Prostate gland (tissue), 2 donors: ENCODE measurements around the gene RPL3.

Experiments
- CTCF ChIP-seq, 4 experiments: fragments of 200-600 bp in 2 of 4; fragments of 450-650 bp in 2 of 4; sonication (generic) in 2 of 4; IDR thresholded peaks; 1 replicate in 3 of 4; 2 replicates in 1 of 4; pipeline ENCODE4 v1.5.1; 2016 to 2019; ENCODE audit warnings: antibody characterized with exemption in 4 of 4, mild to moderate bottlenecking in 2 of 4, moderate library complexity in 2 of 4
- POLR2A ChIP-seq: fragments of 450-650 bp; IDR thresholded peaks from one replicate; pipeline ENCODE4 v1.6.1; 2016; ENCODE audit warnings: antibody characterized with exemption, mild to moderate bottlenecking
- POLR2AphosphoS5 ChIP-seq: sonication (generic); formaldehyde crosslinking; IDR thresholded peaks from one replicate; pipeline ENCODE4 v1.6.1; 2017; ENCODE audit warnings: antibody characterized with exemption

- no peak for TF ChIP-seq CTCF (IDR thresholded peaks at IDR 0.05)
- no peak for TF ChIP-seq POLR2AphosphoS5
- TF ChIP-seq POLR2A = no peak
Measured at GRCh38 chr22:39288135-39288898, 31.1 kb downstream of the RPL3 start.
